AG04449 (cell line): ENCODE measurements around the gene SSR4.

Source experiments
- CTCF ChIA-PET: fragments of 350-600 bp; formaldehyde crosslinking; extraction: SDS; loops from one replicate; lab custom pipeline; 2021; ENCODE audit warnings: antibody characterized with exemption; lab: Yijun Ruan, JAX
- POLR2A ChIA-PET: fragments of 400-600, 350-600 bp; formaldehyde crosslinking; extraction: SDS; loops from one replicate; lab custom pipeline; 2020; ENCODE audit warnings: antibody characterized with exemption, inconsistent platforms; lab: Yijun Ruan, JAX
- DNase-seq: peaks from one replicate; pipeline ENCODE4 v3.0.0-alpha.2; 2010; ENCODE audit warnings: low read depth, low spot score
- H3K4me3 ChIP-seq: 2 replicates; pipeline ENCODE4 v1.5.1; 2011; ENCODE audit warnings: low read depth, mild to moderate bottlenecking, control low read depth, low read length
- TF ChIP-seq, protein P1 (sequence below): IDR thresholded peaks from one replicate; pipeline ENCODE4 v1.5.1; 2011; ENCODE audit warnings: mild to moderate bottlenecking, moderate library complexity, low read length, control low read depth, inconsistent platforms; ENCODE audit not compliant: insufficient read depth; ENCODE audit errors: missing control alignments

The SSR4 gene

DNA sequence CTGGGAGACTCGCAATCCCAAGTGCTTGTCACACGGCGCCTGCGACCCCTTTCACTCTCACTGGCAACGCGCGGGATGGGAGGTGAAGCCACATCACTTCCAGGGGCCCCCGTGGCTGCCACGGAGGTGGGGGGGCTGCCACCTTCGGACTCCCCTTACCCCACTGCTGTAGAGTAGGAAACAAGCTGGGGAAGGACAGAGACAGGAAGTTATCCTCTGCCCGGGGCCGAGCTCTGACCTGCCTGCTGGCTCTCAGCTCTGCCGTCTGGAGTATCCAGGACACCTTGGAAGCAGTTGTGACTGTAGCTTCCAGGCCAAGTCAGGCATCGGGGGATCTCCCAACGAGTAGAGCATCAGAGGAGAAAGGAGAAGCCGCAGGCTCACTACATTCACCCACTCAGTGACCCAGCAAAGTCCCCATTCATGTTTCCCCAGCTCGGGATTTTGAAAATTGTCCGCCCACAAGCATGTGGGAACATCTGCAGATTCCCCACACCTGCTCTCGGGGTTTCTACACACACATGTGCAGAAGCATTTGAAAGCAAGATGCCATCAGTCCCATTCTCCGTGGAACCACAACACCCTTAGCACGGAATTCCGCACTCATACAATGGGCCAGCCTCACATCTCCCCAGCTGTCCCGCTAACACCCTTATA, 25.0 kb downstream of the SSR4 start:
- POLR2A ChIA-PET: no interaction called here
- CTCF ChIA-PET: interaction anchor here (0.9 kb wide), 1 partner anchor 228 kb away, joined by 3 read pairs; no protein-coding TSS in a partner anchor
- TF ChIP-seq, protein P1, sequence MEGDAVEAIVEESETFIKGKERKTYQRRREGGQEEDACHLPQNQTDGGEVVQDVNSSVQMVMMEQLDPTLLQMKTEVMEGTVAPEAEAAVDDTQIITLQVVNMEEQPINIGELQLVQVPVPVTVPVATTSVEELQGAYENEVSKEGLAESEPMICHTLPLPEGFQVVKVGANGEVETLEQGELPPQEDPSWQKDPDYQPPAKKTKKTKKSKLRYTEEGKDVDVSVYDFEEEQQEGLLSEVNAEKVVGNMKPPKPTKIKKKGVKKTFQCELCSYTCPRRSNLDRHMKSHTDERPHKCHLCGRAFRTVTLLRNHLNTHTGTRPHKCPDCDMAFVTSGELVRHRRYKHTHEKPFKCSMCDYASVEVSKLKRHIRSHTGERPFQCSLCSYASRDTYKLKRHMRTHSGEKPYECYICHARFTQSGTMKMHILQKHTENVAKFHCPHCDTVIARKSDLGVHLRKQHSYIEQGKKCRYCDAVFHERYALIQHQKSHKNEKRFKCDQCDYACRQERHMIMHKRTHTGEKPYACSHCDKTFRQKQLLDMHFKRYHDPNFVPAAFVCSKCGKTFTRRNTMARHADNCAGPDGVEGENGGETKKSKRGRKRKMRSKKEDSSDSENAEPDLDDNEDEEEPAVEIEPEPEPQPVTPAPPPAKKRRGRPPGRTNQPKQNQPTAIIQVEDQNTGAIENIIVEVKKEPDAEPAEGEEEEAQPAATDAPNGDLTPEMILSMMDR: no peak
- peak overlapping the region; percentile 41 for H3K4me3 ChIP-seq
- no peak for DNase-seq

DNA sequence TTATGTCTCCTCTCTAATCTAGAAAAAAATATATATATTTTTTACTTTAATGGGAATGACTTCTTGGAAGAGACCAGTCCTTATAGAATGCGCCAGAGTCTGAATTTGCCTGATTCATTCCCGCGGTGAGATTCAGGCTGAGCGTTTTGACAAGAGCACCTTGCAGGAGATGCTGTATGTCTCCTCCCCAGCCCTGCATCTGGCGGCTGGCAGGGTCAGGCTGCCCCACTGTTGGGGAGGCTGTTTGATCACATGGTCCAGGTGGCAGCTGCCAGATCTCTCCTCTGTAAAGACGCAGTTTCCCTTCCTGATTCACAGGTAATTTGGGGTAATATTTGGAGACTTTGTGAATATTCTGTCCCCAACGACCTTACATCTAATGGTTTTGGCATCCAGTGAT, 26.1 kb downstream of the SSR4 start:
- ChIA-PET POLR2A (no interaction called here), CTCF (no interaction called here)
- H3K4me3 ChIP-seq: no peak overlapping the region
- TF ChIP-seq, protein P1: no peak
- no peak for DNase-seq

DNA sequence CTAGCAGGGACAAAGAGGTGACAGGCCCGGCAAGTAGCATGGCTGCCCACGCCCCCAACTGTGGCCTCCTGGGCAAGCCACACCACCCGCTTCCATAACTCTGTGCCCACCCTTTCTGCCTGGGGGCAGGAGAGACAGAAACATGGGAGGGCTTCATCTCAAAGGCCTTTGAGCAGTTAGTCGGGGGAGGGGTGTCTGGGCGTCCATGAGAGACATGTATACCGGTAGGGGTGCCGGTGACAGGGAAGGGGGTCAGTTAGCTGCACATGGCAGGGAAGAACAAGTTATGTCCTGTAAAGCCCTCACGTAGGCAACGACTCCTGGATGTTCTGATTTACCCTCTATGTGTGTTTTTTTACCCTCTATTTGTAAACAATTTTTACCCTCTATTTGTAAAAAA, 26.6 kb downstream of the SSR4 start:
- ChIA-PET POLR2A (no interaction called here), CTCF (no interaction called here)
- DNase-seq: no peak
- TF ChIP-seq, protein P1: no peak
- no peak overlapping the region for H3K4me3 ChIP-seq

DNA sequence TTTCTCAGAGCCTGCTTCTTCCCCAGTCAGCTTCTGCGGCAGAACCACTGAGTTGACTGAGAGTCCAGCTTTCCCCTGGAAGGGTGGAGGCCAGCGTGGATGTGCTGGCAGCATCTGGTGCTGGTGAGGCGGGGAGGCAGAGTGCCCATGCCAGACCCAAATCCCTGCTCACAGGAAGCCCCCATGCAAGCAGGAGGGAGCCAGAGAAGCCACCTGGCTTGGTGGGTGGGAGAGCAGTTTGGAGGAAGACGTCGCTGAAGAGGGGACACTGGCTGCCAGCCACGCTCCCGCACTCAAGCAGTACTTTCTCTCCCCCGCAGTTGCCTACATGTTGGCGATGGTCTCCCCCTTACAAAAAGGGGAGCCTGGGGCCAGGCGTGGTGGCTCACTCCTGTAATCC, 29.9 kb downstream of the SSR4 start:
- DNase-seq: no peak
- ChIA-PET POLR2A (no interaction called here), CTCF (no interaction called here)
- TF ChIP-seq, protein P1: no peak
- H3K4me3 ChIP-seq: no peak overlapping the region

DNA sequence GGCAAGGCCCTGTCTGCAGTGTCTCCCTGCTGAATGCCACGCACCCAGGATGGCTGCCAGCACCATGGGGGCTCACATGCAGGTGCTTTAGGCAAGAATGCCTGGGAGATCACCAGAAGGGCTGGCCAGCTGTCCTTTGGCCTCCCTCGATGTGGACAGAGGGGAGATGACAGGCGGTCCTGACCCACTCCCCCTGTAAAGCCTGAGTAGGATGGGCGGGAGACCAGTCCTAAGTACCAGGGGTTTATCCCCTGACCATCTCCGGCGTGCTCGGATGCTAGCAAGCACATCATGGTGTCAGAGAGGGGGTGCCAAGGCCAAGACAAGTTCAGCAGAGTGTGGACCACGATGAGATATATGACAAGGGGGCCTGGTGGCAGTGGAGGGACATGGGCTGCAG, 30.6 kb downstream of the SSR4 start:
- TF ChIP-seq, protein P1: no peak
- no peak for DNase-seq
- no peak overlapping the region for H3K4me3 ChIP-seq
- POLR2A ChIA-PET: no interaction called here
- CTCF ChIA-PET: no interaction called here

DNA sequence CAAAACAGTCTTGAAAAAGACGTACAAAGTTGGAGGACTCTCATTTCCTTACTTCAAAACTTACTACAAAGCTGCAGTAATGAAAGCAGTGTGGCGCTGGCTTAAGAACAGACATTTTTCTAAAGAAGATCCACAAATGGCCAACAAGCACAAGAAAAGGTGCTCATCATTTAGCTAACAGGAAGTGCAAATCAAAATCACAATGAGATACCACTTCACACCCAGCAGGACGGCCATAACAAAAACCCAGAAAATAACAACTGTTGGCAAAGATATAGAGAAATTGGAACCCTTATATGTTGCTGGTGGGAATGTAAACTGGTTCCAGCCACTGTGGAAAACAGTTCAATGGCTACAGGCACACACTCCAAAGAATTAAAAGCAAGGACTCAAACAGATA, 32.5 kb downstream of the SSR4 start:
- no peak overlapping the region for H3K4me3 ChIP-seq
- DNase-seq: no peak
- TF ChIP-seq, protein P1: no peak
- POLR2A ChIA-PET: no interaction called here
- CTCF ChIA-PET: interaction anchor here (1.0 kb wide), 1 partner anchor 120 kb away, joined by 3 read pairs; no protein-coding TSS in a partner anchor
